T-helper 17 cell (primary cell): Measurements from ENCODE around the gene SNX25. TPM values are rescaled to one million over a fixed set of nuclear protein-coding genes. Genes with fewer than 3 reads are reported as not detected.
"Not testable (repeated sequence)": the region's sequence is repeated elsewhere in the genome, so short reads cannot be mapped to it uniquely, and the experiment has no call there.

Source experiments
- ATAC-seq: fragments of 150-1000 bp; cut with Tn5 transposase; 2 replicates; pipeline ENCODE4 v1.10.0; 2021; ENCODE audit warnings: mild to moderate bottlenecking, moderate library complexity
- DNase-seq, 3 donors: peaks; one replicate each; pipeline versions ENCODE4 v3.0.0 to v3.0.0-alpha.2; 2020 to 2021
- H3K9me3 ChIP-seq: one replicate; pipeline ENCODE4 v1.7.0; 2013; ENCODE audit warnings: low read length, mild to moderate bottlenecking; ENCODE audit not compliant: control insufficient read depth, poor library complexity, severe bottlenecking
- H3K27ac Mint-ChIP-seq: one replicate; pipeline ENCODE4 v1.8.0; 2022; ENCODE audit warnings: mild to moderate bottlenecking, moderate library complexity, mixed read lengths
- H3K27me3 Mint-ChIP-seq: one replicate; pipeline ENCODE4 v1.8.0; 2022; ENCODE audit warnings: mixed read lengths
- H3K36me3 Mint-ChIP-seq: one replicate; pipeline ENCODE4 v1.8.0; 2022; ENCODE audit warnings: low read depth, mixed read lengths
- H3K4me1 Mint-ChIP-seq: one replicate; pipeline ENCODE4 v1.8.0; 2022; ENCODE audit warnings: mild to moderate bottlenecking, mixed read lengths
- H3K4me3 Mint-ChIP-seq: one replicate; pipeline ENCODE4 v1.8.0; 2022; ENCODE audit warnings: mild to moderate bottlenecking, moderate library complexity, mixed read lengths
- total RNA-seq, 4 donors: library from RNA in 2 of 4; stranded (reverse) in 2 of 4; gene quantifications; one replicate each; pipeline ENCODE4 v1.2.3 and lab custom pipeline; 2022 to 2026

Gene SNX25
- total RNA-seq, 2 donors from 2014 or later = 13.2 to 20.4 TPM

DNA sequence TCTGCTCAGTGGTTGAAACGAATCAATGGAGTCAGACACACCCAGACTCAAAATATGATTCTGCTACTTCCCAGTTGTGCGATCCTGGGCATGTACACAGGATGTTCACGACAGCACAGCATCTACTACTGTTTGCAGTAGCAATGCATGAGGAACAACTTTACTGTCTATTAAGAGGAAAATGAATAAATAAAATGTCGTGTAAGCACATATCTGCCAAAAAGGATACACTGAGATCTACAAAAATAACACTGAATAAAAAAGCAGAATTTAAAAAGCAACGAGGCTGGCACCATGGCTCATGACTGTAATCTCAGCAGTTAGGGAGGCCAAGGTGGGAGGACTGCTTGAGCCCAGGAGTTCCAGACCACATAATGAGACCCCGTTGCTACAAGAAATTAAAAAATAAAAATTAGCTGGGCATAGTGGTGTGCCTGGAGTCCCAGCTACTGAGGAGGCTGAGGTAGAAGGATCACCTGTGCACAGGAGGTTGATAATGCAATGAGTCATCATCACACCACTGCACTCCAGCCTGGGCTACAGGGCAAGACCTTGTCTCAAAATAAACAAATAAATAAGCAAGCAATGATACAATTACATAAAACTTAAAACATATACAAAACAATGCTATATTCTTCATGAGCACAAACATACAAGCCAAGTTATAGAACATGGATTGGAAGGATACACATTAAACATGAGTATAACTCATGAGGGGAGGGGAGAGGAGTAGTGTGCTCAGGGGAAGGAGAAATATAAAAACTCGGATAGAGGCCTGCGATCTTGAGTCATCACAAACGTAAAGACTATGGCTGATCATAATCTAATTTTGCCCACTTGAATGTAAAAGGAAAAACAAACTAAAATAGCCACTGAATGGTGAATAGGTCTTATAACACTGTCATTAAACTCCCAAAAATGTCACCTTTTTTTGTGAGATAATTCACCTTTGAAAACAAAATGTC lies 14.2 kb upstream of the SNX25 start:
- Mint-ChIP-seq H3K4me1 (peaks cover 30% of the 10 kb centered on the region), H3K36me3 (peaks cover 3% of the 10 kb centered on the region), H3K4me3 (no peak overlapping the region), H3K27me3 (no peaks in the 10 kb centered on the region), H3K27ac (peak overlapping the region; percentile 67)
- H3K9me3 ChIP-seq = no peaks in the 10 kb centered on the region
- DNase-seq (no peak), ATAC-seq (no peak)

DNA sequence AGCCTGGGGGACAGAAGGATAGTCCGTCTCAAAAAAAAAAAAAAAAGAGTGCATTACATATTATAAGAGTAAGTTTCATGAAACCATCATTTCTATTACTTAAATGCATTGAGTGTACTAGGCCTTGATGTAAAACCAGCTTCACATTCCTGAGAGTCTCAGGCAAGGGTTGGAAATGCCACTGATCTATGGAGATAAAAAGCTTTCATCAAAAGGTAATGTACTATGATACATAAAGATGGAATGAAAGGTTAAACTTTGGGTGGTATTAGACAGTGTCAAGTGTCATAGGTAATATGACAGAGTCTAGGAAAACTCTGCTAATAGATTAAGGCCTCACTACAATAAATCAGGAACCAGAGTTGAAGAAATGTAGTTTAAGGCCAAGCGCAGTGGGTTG lies 13.0 kb upstream of the SNX25 start:
- peaks cover 31% of the 10 kb centered on the region for H3K4me1 Mint-ChIP-seq
- H3K9me3 ChIP-seq = no peaks in the 10 kb centered on the region
- no peak overlapping the region for H3K4me3 Mint-ChIP-seq
- ATAC-seq = no peak
- no peaks in the 10 kb centered on the region for H3K27me3 Mint-ChIP-seq
- H3K36me3 Mint-ChIP-seq = peaks cover 2% of the 10 kb centered on the region
- no peak overlapping the region for H3K27ac Mint-ChIP-seq
- no peak for DNase-seq

DNA sequence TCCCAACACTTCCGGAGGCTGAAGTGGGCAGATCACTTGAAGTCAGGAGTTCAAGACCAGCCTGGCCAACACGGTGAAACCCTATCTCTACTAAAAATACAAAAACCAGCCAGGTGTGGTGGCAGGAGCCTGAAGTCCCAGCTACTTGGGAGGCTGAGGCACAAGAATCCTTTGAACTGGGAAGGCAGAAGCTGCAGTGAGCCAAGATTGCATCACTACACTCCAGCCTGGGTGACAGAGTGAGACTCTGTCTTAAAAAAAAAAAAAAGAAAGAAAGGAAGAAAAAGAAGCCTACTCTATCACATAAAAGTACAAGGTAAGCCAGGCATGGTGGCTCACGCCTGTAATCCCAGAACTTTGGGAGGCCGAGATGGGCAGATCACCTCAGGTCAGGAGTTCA lies 11.2 kb upstream of the SNX25 start:
- H3K36me3 Mint-ChIP-seq, H3K9me3 ChIP-seq, H3K27me3 Mint-ChIP-seq, ATAC-seq, DNase-seq: not testable (repeated sequence)
- H3K4me3 Mint-ChIP-seq = peak overlapping the region; percentile 36
- H3K4me1 Mint-ChIP-seq = peaks cover 37% of the 10 kb centered on the region
- peak overlapping the region; percentile 3 for H3K27ac Mint-ChIP-seq

DNA sequence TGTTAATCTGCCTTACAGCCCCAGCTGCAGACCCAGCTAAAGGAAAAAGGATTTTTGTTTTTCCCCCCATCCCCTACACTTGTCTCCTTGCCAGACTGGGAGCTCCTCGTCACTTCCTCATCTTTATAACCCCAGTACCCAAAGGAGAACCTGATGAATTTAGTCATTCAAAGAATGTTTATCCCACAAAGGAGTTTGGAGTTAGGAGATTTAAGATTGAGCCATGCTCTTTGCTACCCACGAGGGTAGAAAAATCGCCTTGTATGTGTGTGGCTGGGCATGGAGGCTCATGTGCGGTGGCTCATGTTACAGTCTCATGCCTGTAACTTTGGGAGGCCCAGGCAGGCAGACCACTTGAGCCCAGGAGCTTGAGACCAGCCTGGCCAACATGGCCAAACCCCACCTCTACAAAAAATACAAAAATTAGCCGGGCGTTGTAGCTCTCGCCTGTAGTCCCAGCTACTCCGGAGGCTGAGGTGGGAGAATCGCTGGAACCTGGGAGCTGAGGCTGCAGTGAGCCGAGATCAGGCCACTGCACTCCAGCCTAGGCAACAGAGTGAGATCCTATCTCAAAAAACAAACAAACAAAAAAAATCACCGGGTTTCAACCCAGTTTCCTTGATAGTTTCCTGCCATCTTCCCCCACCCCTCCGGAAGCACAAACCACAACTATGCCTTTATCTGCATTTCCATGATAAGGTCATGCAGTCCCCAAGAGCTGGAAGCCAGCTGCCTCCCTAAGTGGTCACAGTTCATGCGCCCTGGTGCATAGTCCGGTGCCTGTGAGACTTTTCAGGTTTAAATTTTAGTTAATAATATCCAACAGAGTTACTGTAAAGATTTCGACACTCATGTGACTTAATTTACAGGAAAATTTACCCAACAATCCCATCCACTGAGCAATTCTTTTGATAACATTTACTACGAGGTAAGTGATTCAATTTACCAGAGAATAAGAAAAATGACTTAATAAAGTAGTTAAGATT lies 7.1 kb upstream of the SNX25 start:
- DNase-seq (peak; percentile 18 to 37 (median 37)), ATAC-seq (peak; percentile 50)
- Mint-ChIP-seq H3K4me1 (peaks cover 45% of the 10 kb centered on the region), H3K27ac (peak overlapping the region; percentile 99), H3K4me3 (peak overlapping the region; percentile 97), H3K27me3 (no peaks in the 10 kb centered on the region), H3K36me3 (no peaks in the 10 kb centered on the region)
- H3K9me3 ChIP-seq = no peaks in the 10 kb centered on the region

DNA sequence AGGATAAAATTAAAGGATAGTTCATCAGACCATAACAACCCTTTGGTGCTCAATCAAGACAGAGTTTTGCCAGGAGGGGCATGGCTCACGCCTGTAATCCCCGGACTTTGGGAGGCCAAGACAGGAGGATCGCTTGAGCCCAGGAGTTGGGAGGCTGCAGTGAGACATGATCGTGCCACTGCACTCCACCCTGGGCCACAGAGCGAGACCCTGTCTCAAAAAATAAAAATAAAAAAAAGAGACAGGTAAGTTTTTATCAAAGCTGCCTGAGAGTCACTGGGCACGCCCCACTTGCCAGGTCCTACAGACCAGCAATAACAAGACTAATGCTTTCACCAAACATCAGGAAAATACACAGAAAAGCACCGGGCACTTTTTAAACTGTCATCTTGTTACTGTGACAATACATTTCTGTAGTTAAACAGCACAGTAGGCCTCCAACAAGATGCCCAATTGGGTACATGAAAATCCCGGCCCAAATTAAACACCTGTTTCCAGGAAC lies 6.4 kb upstream of the SNX25 start:
- no peaks in the 10 kb centered on the region for H3K27me3 Mint-ChIP-seq
- peaks cover 45% of the 10 kb centered on the region for H3K4me1 Mint-ChIP-seq
- peak; percentile 10 for ATAC-seq
- no peaks in the 10 kb centered on the region for H3K9me3 ChIP-seq
- H3K36me3 Mint-ChIP-seq = no peaks in the 10 kb centered on the region
- peak overlapping the region; percentile 99 for H3K27ac Mint-ChIP-seq
- DNase-seq = no peak
- peak overlapping the region; percentile 97 for H3K4me3 Mint-ChIP-seq

DNA sequence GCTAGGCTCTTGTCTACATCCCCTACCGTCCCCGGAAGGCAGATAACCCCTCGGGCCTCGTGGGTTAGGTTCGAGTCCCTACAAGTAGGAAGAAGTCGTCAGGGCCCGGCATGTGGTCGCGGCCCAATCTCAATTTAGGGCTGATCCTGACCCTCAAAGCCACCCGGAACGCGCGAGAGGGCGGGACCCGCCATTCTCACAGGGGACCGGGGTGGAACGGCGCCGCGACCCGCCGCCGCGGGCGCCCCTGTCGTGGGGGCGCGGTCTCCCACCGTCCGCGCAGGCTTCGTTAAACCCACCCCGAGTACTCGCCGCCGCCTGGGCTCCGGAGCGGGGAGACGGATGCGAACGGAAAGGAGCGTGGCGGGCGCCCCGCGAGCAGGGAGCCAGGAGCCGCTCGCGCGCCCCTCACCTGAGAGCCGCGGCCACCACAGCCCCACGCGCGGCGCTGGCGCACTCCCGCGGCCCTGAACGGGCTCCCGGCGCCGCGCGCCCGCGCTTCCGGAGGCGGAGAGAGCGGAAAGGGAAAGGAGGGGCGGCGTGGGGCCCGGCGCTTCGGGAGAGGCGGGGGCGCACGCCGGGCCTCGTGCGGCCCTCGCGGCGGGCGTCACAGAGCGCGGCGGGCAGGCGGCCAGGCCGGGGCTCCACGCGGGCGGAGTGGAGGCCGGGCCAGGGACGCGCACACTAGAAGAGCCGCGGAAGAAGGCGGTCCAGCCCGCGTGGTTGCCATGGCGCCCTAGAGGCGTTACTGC lies 5.7 kb upstream of the SNX25 start, which contains the start of gene CFAP97:
TSS of gene CFAP97 (minus strand) at position 515 of the 752 bp plus-strand sequence. CDS start 12,804 bp downstream, outside the sequence.
- Mint-ChIP-seq H3K27ac (peak within 1 kb of the TSS; percentile 99), H3K36me3 (no peaks in the 10 kb centered on the region), H3K4me3 (peak within 1 kb of the TSS; percentile 97), H3K27me3 (no peaks in the 10 kb centered on the region), H3K4me1 (peaks cover 45% of the 10 kb centered on the region)
- H3K9me3 ChIP-seq = no peaks in the 10 kb centered on the region
- ATAC-seq = peak; percentile 85
- peak; percentile 79 to 83 (median 83) for DNase-seq

DNA sequence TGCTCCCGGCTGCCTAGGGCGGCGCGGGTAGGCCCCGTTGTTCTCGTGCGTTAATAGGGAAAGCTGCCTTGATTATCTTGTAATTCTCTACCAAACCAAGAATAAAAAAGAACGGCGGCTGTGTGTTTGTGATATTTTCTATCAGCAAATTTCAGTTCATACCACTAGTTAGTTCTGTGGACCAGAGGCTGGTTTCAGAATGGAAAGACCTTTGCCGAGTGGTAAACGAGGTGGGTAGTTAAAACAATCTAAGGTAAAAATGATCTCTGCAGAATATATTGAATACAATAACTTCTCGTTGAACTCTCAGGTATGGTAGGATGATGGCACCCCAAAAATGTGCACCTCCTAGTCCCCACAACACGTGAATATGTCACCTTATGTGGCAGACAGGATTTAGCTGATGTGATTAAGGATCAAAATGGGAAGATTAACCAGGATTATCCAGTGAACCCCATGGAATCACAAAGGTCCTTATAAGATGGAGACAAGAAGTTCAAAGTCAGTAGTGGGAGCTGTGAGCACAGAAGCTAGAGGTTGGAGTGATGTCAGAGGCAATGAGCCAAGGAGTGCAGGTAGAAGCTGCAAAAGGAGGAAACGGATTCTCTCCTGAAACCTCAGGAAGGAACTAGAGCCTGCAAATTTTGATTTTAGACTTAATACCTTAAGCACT lies 5.0 kb upstream of the SNX25 start:
- ATAC-seq (no peak), DNase-seq (no peak)
- no peaks in the 10 kb centered on the region for H3K9me3 ChIP-seq
- Mint-ChIP-seq H3K27ac (peak overlapping the region; percentile 99), H3K4me1 (peaks cover 47% of the 10 kb centered on the region), H3K36me3 (no peaks in the 10 kb centered on the region), H3K4me3 (peak overlapping the region; percentile 97), H3K27me3 (no peaks in the 10 kb centered on the region)

DNA sequence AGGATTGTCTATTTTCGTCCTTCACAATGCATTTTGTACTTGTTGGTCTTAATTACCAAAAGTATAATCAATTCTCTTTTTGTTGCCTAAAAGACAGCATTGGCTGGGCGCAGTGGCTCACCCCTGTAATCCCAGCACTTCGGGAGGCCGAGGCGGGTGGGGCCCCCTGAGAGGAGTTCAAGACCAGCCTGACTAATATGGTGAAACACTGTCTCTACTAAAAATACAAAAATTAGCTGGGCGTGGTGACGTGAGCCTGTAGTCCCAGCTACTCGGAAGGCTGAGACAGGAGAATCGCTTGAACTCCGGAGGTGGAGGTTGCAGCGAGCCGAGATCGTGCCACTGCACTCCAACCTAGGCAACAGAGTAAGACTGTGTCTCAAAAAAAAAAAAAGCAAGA lies 4.3 kb upstream of the SNX25 start:
- H3K36me3 Mint-ChIP-seq, DNase-seq, H3K27me3 Mint-ChIP-seq, H3K9me3 ChIP-seq, ATAC-seq: not testable (repeated sequence)
- Mint-ChIP-seq H3K27ac (peak overlapping the region; percentile 99), H3K4me1 (peaks cover 41% of the 10 kb centered on the region), H3K4me3 (peak overlapping the region; percentile 97)

DNA sequence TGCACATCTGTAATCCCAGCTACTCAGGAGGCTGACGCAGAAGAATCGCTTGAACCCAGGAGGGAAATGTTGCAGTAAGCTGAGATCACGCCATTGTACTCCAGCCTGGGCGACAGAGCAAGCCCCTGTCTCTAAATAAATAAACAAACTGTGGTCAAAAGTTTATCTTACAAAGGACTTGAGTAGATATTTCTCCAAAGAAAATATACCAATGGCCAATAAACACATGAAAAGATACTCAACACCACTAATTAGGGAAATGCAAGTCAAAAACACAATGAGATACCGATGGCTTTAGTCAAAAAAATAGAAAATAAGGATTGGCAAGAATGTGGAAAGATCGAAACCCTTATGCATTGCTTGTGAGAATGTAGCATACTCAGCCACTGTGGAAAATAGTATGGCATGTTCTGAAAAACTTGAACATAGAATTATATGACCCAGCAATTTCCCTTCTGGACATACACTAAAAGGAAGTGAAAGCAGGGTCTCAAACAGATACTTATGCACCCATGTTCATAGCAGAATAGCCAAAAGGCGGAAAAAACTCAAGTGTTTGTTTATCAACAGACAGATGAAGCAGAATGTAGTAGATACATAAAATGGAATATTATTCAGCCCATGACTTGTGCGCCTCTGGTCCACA lies 3.6 kb upstream of the SNX25 start:
- no peaks in the 10 kb centered on the region for H3K9me3 ChIP-seq
- no peak for DNase-seq
- no peak overlapping the region for H3K4me3 Mint-ChIP-seq
- peaks cover 36% of the 10 kb centered on the region for H3K4me1 Mint-ChIP-seq
- H3K27ac Mint-ChIP-seq = peak overlapping the region; percentile 99
- H3K27me3 Mint-ChIP-seq = no peaks in the 10 kb centered on the region
- H3K36me3 Mint-ChIP-seq = no peaks in the 10 kb centered on the region
- no peak for ATAC-seq

DNA sequence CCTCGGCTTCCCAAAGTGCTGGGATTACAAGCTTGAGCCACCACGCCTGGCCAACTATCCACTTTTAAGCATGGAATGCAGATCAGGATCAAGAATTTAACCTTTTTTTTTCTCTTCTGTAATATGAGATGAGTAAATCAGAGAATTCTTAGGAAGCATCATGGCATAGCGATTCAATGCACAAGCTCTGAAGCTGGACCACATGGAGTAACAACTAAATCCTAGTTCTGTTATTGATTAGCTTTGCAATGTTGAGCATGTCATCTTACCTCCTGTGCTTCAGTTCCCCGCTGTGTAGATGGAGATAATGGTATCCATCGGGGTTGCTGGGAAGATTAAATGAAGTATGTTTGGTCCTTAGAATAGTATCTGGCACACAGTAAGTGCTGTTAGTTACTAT lies 1.9 kb upstream of the SNX25 start:
- ATAC-seq (no peak), DNase-seq (no peak)
- Mint-ChIP-seq H3K4me3 (no peak overlapping the region), H3K27me3 (no peaks in the 10 kb centered on the region), H3K36me3 (no peaks in the 10 kb centered on the region), H3K27ac (no peak overlapping the region), H3K4me1 (peaks cover 42% of the 10 kb centered on the region)
- no peaks in the 10 kb centered on the region for H3K9me3 ChIP-seq

DNA sequence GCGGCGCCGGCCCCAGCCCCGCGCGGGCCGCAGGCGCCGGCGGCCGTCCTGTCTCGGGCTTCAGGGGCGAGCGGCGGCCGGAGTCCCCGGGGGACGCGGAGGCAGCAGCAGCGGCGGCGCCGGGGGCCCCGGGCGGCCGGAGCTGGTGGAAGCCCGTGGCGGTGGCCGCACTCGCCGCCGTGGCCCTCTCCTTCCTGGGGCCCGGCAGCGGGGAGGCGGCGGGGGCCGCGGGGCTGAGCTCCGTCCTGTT lies 379 bp downstream of the SNX25 start:
- not testable (repeated sequence) for H3K27ac Mint-ChIP-seq, H3K27me3 Mint-ChIP-seq, ATAC-seq, H3K36me3 Mint-ChIP-seq, H3K9me3 ChIP-seq, DNase-seq, H3K4me3 Mint-ChIP-seq
- peaks cover 35% of the 10 kb centered on the region for H3K4me1 Mint-ChIP-seq
